Mammary epithelial cell (primary cell): ENCODE measurements around the gene ST6GALNAC3.

Experiments
- CTCF ChIP-seq, 2 donors: IDR thresholded peaks in 1 of 2; conservative IDR thresholded peaks in 1 of 2; 2 replicates each; pipeline ENCODE4 v1.5.1; 2011 to 2012; ENCODE audit warnings: inconsistent platforms in 2 of 2, low read length in 2 of 2, mild to moderate bottlenecking in 2 of 2, control low read depth in 1 of 2, low read depth in 1 of 2; ENCODE audit not compliant: insufficient read depth in 1 of 2; ENCODE audit errors: extremely low read depth in 1 of 2
- EZH2 ChIP-seq: IDR thresholded peaks from 2 replicates; pipeline ENCODE4 v1.6.1; 2012; ENCODE audit warnings: low read length, inconsistent platforms, borderline replicate concordance

- TF ChIP-seq CTCF (conservative IDR thresholded peaks at IDR 0.05 in 1 of 2, IDR thresholded peaks at IDR 0.05 in 1 of 2; ENCODE audit: extremely low read depth in 1 of 2, insufficient read depth in 1 of 2, low read depth in 1 of 2, low read length in 2 of 2) (no peak), EZH2 (no peak)
Measured at GRCh38 chr1:76381450-76382097, 307.0 kb downstream of the ST6GALNAC3 start.
